ENCODE data around the gene TMEM25. TPM values are rescaled to one million over a fixed set of nuclear protein-coding genes. Genes with fewer than 3 reads are reported as not detected.

The TMEM25 gene
- total RNA-seq, 1 experiment from 2014 or later, result 22.0 TPM

DNA sequence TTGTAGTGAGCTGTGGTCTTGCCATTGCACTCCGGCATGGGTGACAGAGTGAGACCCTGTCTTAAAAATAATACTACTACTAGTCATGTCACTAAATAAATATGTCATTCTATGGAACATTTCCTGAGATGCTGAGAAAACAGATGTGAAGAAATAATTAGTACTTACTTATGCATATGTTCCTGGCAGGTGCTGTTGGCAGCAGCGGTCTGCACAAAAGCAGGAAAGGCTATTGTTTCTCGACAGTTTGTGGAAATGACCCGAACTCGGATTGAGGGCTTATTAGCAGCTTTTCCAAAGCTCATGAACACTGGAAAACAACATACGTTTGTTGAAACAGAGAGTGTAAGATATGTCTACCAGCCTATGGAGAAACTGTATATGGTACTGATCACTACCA, 50.1 kb downstream of the TMEM25 start:
- no peak for DNase-seq (ENCODE audit: low read depth)

Other genes with a start within 250 kb of the TMEM25 start
- gene CD3E, start 226.5 kb upstream of the TMEM25 start, total RNA-seq (2014; rRNA removed; shearing (Covaris generic)), result not detected in 2 replicates
- not detected in 2 replicates for gene CD3D, start 188.5 kb upstream of the TMEM25 start, total RNA-seq (2014; rRNA removed; shearing (Covaris generic))
- not detected in 2 replicates for gene CD3G, start 186.8 kb upstream of the TMEM25 start, total RNA-seq (2014; rRNA removed; shearing (Covaris generic))
- gene UBE4A, start 171.6 kb upstream of the TMEM25 start, total RNA-seq (2014; rRNA removed; shearing (Covaris generic)), result 39.5 and 56.5 TPM in 2 replicates
- 112 and 130 TPM in 2 replicates for gene ATP5MG, start 129.6 kb upstream of the TMEM25 start, total RNA-seq (2014; rRNA removed; shearing (Covaris generic))
- gene KMT2A, start 94.7 kb upstream of the TMEM25 start, total RNA-seq (2014; rRNA removed; shearing (Covaris generic)), result 26.5 and 40.4 TPM in 2 replicates
- 0.32 TPM in 1 of 2 replicates, not detected in the other for gene TTC36, start 3.7 kb upstream of the TMEM25 start, total RNA-seq (2014; rRNA removed; shearing (Covaris generic))
- 52.3 and 55.3 TPM in 2 replicates for gene IFT46, start 34.7 kb downstream of the TMEM25 start, total RNA-seq (2014; rRNA removed; shearing (Covaris generic))
- gene ARCN1, start 41.2 kb downstream of the TMEM25 start, total RNA-seq (2014; rRNA removed; shearing (Covaris generic)), result 246 and 304 TPM in 2 replicates
- 66.8 and 76.7 TPM in 2 replicates for gene PHLDB1, start 76.4 kb downstream of the TMEM25 start, total RNA-seq (2014; rRNA removed; shearing (Covaris generic))
- gene TREH, start 148.5 kb downstream of the TMEM25 start, total RNA-seq (2014; rRNA removed; shearing (Covaris generic)), result not detected in 2 replicates